RPMI7951 (cell line): ENCODE measurements around the gene KISS1. TPM values are rescaled to one million over a fixed set of nuclear protein-coding genes. Genes with fewer than 3 reads are reported as not detected.

Experiments used
- DNase-seq: peaks from one replicate; pipeline ENCODE4 v3.0.0-alpha.2; 2012; ENCODE audit warnings: low read depth
- total RNA-seq: library from RNA; depleted of rRNA; stranded (reverse); fragments of >200 nt; shearing (Covaris generic); gene quantifications from 2 replicates; pipeline ENCODE4 v1.2.3, GENCODE V29; 2014

The KISS1 gene
- total RNA-seq, 1 experiment from 2014 or later: 7.0 TPM

DNA sequence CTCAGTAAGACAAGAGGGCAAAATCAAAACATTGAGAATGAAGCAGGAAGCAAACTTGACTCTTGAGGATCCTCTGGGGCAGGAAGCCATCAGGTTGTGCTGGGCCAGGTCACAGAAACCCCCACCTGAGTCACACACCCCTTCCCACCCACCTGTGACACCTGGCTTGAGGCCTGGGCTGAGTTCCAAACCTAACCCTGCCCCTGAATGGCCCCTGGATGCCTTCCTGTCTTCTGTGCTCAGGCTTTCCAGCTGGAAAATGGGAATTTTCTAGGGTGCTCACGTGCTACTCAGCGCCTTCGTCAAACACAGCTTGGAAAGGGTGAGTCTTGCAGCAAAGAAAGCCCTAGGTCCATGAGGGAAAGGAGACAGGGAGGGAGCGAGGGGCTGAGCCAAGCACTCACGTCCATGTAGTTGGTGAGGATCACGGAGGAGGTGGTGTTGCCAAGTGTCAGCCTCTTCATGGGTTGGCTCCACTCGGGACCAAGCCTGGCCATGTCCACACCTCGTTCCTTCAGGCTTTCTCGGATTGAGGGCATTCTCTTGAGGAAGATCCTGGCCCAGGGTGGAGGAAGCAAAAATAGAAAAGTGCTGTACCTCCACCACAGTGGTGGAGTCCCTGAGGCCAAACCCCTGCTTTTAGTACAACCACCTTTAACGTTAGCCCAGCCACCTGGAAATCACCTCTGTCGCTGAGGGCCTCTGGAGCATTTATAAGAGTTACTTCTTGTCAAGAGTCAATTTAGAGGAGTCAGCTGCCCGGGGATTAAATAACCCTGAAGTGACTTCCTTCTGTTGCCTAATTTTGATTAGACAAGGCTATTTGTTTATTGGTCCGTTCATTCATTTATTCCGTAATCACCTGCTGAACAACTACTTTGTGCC, 34.4 kb downstream of the KISS1 start:
- no peak for DNase-seq

DNA sequence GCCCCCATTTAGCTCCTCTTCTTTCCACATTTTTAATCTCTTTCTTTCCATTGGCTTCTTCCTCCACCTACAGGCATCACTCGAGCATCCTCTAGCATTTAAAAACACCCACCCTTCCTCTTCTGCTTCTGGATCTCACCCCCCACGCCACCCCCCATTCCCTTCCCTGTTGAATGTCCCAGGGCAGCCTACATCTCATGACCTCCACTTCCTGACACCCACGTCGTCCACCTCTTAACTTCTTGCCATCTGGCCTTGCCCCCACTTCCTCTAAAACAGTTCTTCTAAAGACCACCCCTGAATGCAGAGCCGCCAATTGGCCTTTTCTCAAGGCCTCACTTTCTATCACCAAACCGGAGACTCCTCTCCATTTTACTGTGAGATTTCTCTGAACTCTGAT, 38.3 kb downstream of the KISS1 start:
- no peak for DNase-seq

DNA sequence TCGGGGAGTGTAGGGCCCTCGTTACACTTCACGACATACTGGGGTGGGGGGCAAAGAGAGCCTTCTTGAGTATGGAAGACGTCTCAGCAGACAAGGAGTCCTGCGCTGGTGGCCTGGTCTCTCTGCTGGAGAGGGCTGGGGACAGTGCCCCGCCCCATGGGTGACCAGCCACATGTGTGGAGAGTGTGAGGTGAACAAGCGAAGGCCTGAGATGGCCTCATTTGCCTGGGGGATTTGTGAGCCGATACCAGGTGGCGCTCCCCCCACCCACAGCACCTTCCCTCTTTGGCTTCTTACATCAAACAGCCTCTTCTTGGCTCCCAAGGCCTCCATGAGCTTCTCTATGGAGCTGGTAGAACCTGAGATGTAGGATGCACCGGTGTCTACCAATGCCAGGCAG, 40.4 kb downstream of the KISS1 start:
- DNase-seq: no peak

DNA sequence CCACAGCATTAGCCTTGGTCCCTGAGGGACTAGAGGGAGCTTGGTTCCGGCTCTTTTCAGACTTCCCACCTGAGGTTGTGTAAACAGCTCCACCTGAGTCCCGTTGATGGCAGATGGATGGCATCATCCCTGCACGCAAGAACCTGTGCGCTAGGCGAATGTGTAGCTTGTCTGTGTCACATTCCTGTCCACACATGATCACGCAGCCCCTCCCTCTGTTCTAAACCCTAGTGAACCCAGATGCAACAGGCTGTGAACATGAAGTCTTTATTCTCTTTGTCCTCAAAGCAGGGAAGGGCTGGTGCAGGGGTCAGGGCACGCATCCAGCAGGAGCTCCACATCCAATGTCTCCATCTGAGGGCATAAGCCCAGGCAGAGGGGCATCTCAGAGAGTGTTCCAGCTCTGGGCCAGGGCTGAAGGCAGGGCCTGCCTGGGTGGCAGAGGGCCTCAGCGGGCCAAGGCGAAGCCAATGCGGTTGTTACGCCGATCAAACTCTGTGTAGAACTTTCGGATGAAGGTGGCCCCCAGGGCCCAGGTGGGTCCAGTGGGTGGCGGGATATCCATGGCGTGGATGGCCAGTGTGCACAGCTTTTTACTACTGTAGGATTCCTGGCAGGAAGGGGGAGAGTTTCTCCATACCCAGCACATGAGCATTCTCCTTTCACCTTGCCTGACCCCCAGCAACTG, 41.6 kb downstream of the KISS1 start:
- no peak for DNase-seq

DNA sequence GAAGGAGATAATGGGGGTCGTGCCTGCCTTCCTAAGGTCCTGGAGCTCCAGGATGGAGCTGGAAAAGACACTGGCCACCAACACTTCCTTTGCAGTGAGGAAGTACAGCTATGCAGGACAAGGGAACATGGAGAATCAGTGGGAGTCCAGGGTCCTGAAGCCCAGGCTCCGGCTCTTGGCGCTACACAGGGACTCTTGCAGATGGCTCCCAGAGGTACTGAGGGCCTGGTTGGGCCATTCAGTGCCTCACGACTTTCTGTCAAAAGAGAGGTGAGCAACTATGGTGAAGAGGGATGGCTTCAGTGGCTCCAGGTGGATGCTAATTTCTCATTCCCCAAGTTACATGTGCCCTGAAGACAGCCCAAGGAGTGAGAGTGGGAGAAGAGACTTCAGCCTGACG, 42.6 kb downstream of the KISS1 start:
- no peak for DNase-seq

DNA sequence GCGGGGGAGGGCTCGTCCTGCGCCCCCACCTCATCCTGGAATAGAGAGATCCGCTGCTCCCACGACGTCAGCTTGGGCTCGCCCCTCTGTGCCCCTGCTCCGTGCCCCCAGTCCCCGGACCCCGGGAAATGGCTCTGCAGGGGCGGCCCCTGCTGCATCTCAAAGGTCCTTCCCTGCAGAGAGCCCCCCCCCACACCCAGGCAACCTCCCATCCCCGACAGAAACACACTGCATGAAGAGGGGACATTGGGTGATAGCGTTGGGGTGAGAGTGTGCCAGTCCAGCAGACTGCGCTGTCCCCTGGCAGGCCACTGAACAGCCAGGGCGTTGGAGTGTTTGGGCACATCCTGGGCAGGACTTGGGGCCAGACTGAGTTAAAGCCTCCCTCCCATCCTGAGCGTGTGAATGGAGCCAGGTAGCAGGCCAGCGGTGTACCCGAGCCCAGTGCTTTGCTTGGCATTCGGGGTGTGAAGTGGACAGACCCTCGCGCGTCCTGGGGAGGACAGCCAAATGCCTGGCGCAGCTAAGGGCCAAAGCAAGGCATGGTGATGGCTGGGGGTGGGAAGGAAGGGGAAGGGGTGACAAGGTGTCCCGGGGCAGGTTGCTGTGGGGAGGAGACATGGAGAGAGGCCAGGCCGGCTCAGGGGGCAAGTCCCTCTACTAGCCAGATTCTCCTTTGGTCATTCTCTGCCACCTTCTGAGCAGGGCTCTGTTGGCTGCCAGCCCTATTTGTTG, 43.8 kb downstream of the KISS1 start:
- peak; percentile 9 for DNase-seq

DNA sequence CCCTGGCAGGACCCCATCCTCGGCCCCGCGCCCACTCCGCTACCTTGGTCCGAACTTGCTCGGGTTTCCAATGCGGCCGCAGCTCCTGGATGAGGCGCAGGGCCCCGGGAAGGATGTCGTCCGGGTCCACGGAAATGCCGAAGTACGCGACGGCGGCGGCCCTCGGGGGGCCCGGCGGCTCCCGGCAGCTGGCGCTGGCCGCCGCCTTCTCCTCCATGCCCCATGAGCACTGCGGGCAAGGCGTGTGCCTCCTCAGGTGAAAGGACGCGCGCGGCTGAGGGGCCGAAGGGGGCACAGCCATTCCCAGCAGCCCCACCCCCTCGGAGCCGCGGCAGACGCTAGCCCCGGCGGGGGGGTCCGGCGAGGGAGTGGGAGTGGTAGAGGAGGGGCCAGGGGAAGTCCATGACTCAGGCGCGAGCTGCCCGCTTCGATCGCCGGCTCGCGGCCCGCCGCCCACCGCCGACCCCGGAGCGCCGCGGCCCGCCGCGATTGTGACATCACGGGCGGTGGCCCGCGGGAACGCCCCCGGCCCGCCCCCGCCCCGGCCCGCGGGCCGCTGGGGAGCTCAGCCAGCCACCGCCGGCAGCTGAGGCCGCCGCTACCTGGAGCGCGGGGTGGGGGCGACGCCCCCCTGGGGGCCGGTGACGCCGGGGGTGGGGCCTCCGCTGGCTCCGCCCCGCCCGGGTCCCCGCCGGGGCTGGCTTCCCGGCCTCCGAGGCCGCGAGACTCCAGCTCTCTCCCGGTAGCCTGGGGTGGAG, 44.6 kb downstream of the KISS1 start, which contains the start of gene ETNK2:
TSS of gene ETNK2 (minus strand) at position 493 of the 758 bp plus-strand sequence. CDS start at position 301, 192 bp downstream.
- peak; percentile 53 for DNase-seq

DNA sequence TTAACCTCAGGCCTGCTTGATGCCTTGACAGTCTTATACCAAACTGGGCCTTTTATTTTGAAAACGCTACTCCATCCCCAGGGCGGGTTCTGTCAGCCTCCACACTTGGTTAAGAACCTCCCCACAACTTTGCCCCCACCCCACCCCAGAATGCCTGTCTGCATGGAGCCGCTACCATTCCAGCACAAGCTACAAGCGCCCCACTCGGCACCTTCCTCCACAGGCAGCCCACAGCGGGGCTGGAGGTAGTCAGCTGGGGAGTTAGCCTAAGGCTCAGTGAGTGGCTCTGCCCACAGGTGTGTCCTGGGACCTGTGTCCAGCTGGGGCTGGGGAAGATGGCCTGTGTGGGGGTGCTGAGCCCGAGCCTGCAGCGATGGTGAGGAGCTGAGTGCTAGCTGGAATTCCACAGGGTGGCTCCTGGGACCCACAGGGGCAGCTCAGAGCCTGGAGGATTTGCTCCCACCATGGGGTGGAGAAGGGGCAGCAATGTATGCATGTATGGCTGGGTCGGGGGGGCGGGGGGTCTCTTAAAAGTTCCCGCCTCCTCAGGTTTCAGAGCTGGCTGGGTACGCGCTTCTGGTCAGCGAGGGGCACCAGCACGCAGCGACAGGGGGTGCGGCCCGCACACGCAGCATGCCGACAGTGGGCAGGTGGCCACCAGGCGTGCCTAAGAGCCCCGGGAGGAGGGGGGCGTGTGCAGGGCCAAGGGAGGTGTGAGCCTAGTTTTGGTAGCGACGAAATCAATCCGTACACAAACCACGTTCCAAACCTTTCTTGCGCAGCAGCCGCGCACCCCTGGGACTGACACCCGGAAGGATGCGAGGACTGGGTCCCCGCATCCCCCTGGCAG, 45.4 kb downstream of the KISS1 start:
- DNase-seq: no peak

DNA sequence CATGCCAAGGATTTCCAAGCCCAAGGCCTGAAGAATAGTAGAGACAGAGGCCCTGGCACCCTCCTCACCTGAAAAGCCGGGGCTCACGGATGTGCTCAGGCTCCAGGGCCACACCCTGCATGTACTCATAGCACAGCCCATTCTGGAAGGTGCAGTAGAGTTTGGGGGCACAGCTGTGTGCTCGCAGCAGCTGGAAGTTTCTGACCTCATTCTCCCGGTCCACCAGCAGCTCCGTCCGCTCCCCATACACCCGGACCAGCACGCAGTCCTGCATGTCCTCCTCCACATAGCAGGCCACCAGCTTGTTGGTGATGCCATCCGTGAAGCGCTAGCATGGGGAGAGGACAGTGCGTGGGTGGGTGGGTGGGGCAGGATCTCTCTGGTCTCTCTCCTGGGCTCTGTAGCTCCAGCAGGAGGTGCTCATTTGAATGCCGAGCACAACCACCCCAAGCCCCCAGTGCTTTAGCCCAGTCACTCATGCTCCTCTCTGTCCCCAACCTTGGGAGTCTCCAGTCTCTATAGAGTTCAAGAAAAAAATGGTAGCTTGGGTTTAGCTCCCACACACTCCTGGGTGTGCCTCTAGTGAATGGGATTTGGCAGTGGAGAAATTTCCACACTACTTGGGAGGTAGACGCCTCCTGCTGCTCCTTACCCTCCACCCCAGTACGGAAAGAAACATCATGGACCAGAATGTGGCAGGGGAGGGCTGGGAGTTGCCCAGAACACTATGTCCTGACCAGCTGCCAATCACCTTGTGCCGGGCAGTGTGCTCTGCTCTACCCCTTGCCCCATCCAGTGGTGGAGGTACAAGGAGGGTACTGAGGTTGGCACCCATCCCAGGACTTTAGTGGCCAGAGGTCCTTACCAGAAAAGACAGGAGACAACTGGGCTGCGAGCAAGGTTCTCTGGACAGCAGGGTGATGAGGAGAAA, 46.4 kb downstream of the KISS1 start:
- no peak for DNase-seq

DNA sequence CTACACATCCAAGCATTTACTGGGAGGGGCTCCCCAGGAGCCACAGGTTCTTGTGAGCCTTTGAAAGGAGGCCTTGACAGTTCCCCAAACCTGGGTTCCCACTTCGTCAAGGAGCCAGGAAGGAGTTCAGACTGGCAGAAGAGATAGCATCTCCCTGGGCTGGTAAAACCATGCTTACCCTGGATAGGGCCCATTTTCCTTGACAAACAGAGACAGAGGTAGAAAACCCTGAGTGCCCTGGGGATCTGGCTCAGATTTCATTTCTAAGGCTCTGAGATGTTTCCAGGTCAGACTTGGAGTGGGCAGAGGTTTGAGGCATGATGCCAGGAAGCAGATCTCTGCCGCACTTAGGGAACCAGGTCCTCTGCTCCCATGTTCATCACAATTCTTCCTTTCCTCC, 47.2 kb downstream of the KISS1 start:
- no peak for DNase-seq

DNA sequence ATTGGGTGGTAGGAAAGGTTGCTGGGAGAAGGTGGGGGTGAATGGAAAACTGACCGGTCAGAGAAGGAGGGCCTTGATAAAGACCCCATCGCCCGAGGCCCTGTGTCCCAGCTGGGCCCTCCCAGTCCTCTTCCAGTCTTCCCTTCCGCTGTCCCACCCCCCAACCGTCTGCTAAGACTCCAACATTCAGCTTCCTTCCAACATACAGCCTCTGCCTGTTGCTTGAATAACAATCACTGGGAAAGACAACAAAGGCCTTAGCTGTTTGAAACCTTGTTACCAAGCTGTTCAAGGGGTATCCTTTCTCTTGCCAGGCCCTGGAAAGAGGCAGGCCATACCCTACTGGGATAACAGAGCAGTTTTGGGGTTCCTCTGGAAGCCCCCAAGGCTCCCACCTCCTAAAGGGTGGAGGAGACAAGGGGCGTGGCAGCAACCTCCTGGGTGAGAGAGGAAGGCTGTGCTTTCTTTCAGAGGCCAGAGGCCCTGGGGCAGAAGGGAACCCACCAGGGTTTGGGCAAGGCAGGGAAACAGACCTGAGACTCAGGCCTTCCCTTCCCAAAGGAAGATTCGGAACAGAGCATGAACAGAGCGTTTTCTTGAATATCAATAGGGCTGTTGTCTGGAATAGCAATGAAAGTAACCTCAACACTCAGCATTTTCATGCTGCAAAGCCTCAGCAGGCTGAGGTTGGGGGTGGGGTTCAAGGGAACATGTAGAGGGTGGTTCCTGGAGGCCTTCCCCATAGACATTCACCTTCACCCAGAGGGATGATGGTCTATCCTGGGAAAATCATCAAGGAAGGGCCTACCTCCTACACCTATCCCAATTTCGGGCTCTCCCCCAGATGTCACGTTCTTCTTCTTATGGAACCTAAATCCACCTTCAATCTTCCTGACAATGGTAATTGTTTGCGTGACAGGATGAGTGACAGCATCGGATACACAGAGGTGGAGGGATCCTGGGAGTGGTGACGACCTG, 48.6 kb downstream of the KISS1 start:
- no peak for DNase-seq

DNA sequence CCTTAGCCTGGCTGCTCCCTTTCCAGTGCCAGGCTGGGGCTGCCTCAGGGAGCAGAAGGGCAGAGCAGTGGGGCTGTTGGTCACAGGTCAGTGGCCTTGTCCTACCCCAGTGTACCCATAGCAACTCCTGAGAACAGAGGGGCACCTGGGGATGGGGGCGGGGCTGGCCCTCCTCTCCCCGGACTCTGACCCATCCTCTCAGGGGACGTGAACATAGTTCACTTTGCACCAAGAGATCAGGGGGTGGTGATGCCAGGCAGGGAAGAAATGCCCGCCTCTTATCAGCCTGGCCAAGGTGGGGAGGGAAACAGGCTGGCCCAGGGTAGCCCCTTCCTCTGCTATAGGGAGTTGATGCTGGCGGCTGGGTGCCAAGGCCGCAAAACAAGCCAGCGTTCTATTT, 49.3 kb downstream of the KISS1 start:
- no peak for DNase-seq

DNA sequence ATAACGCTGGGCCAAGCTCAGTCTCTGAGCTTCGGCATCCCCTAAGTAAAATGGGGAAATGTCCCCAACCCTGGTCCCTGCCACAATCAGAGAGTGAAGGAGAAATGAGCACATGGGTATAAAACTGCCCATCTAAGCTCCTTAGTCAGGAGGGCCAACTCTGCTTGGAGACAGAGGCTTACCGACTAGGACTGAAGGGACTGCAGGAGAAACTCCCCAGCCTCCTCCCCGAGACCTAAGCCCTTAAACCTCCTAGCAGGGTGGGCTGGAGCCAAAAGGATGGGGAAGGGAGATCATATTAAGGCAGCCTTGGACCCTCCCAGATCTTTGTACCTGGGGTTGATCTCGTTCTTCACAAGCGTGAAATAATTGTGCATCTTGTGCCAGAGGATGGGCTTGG, 50.0 kb downstream of the KISS1 start:
- DNase-seq: no peak

DNA sequence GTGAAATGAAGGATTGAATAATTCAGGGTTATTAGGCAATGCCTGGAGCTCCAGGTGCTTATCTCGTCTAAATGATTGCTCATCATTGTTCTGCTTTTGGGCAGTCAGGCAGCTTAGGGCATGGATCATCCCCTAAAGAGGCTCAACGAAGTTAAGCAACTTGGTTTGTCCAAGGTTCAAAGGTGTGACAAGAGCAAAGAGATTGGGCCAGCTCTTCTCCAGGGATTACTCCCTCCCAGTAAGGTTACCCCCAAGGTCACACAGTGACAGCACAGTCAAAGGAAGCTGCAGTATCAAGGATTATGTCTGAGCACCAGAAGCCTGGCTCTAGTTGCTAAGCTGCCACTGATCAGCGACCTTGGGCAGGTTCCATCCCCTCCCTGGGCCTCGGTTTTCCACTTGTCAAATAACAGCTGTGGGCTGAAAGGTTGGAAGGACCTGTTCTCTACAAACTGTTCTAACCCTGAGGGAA, 51.2 kb downstream of the KISS1 start:
- DNase-seq: no peak

DNA sequence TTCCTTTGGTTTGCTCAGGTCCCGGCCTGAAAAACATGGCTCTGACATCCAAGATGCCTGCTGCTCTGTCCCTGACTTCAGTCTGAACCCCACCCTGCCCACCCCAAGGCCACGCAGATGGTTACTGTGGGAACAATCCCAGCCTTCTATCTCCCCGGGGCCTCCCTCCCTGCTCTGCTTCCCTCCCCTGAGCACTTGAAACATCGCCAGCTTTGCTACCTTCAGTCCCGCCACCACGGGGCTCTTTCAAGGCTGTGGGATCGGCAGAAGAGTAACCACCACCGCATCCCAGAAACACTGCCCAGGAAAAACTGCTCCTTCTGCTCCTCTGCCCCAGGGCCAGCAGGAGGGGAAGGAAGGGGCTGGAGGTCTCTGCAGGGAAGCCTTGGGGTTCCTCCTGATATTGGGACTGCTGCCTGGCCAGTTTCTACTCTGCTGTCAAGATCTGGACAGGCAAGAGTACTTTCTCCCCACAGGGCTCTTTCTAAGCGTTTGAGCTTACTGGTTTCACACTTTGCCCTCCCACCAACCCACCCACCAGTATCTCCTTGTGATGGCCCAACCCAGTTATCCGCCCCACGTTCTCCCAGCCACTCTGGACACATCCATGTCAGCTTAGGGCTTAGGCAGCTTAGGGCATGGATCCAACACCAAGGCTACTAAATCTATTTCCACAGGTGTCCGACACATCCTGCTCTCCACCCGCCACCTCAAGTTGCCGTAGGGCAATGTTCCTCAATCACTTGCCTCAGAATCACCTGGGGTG, 52.8 kb downstream of the KISS1 start:
- no peak for DNase-seq

DNA sequence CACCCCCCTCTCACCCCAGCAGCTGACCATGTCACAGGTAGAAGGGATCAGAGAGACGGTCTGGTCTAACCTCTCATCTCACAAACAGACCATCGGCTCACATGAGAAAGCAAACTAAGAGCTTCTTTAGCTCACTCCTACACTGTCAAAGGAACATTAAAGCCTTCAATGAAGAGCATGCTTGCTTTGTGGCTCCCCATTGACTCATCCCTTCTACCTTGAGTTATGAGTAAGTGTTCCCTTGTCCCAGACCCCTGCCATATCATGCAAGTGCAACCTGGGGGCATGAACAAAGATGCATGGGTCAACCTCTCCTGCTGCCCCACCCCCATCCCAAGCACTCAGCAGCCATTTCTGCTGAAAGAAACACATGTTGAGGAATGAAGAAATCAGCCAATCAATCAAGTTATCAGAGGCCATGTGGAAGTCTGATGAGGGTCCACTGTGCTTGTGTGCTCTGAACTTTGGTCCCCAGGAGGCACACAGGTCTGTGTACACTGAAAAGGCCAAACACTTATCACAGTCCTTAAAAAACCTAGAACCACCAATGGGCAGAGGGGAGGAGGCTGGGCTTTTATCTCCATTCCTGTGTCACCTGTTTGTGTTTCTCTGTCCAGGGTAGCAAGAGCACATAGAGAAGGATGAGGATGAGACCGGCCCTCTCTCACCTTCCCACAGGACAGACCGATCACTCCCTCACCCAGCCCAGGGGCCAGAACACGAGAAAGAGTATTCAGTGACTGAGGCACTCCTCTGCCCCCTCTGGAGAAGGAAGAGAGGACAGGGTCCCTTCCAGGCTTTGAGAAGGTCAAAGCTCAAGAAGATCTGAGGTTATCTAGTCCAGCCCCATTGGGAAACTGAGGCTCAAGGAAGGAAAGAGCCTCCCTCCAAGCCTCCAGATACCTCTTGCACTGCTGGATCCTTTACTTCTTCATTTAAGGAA, 54.0 kb downstream of the KISS1 start:
- no peak for DNase-seq
